M059J (cell line): ENCODE results near the gene ATP5MC2. TPM values are rescaled to one million over a fixed set of nuclear protein-coding genes. Genes with fewer than 3 reads are reported as not detected.

Experiments used
- total RNA-seq: library from RNA; depleted of rRNA; stranded (reverse); fragments of >200 nt; shearing (Covaris generic); gene quantifications from 2 replicates; pipeline ENCODE4 v1.2.3, GENCODE V29; 2014; rRNA removed

ATP5MC2 gene
- total RNA-seq, 1 experiment from 2014 or later: 206 TPM

Other genes with a start within 250 kb of the ATP5MC2 start
- gene PRR13, start 234.3 kb downstream of the ATP5MC2 start, total RNA-seq: 145 and 146 TPM in 2 replicates
- gene PCBP2, start 224.0 kb downstream of the ATP5MC2 start, total RNA-seq: 90.2 and 194 TPM in 2 replicates
- gene MAP3K12, start 176.6 kb downstream of the ATP5MC2 start, total RNA-seq: 5.6 and 7.7 TPM in 2 replicates
- gene TARBP2, start 174.8 kb downstream of the ATP5MC2 start, total RNA-seq: 29.4 and 31.7 TPM in 2 replicates
- not detected in 2 replicates for gene NPFF, start 168.6 kb downstream of the ATP5MC2 start, total RNA-seq
- 8.0 and 11.9 TPM in 2 replicates for gene ATF7, start 49.7 kb downstream of the ATP5MC2 start, total RNA-seq
- gene CALCOCO1, start 51.4 kb upstream of the ATP5MC2 start, total RNA-seq: 28.3 and 47.3 TPM in 2 replicates
- gene CISTR, start 75.9 kb upstream of the ATP5MC2 start, total RNA-seq: not detected in 2 replicates